A673 (cell line): ENCODE measurements around the gene SETX.

Experiments
- CTCF ChIP-seq: fragments of 300-800, 200-600 bp; sonication (generic); conservative IDR thresholded peaks from 2 replicates; pipeline ENCODE4 v1.5.1; 2017; ENCODE audit warnings: low read depth, mild to moderate bottlenecking, antibody characterized with exemption, low read length, moderate library complexity, mixed read lengths
- EZH2 ChIP-seq: fragments of 200-600 bp; sonication (generic); IDR thresholded peaks from 2 replicates; pipeline ENCODE4 v1.6.1; 2017; ENCODE audit warnings: borderline replicate concordance, low read depth, mild to moderate bottlenecking, mixed read lengths, antibody characterized with exemption, low read length; ENCODE audit not compliant: poor library complexity, severe bottlenecking

- TF ChIP-seq CTCF = no peak
- TF ChIP-seq EZH2 = no peak
These were observed 59.6 kb downstream of the SETX start for GRCh38 chr9:132295181-132295580.
